Posterior vena cava (tissue), 2 donors: Measurements from ENCODE around the gene MGST2. TPM values are rescaled to one million over a fixed set of nuclear protein-coding genes. Genes with fewer than 3 reads are reported as not detected.

Experiments
- DNase-seq: peaks from one replicate; pipeline ENCODE4 v3.0.0-alpha.2; 2020; ENCODE audit warnings: low spot score
- intact Hi-C, 2 donors: fragments of 100-400 bp; cut with DNase I; formaldehyde crosslinking; loops; one replicate each; pipeline versions ENCODE4 v1.14.1 to v1.14.2; 2022 to 2023
- total RNA-seq, 2 donors: library from RNA; stranded (reverse); fragmentation: NEBNext Ultra II Directional; extraction: Animal tissue kit (Norgen Biotek cat#: 25700); gene quantifications; one replicate each; pipeline ENCODE4 v1.2.1, GENCODE V29; 2021
- donor health status: DM: yes; HTN: yes; CAD: no.
- donor health status: DM: yes; HTN: yes; CAD: no.

The MGST2 gene
- total RNA-seq, 2 donors from 2014 or later: 41.1 to 41.2 TPM

DNA sequence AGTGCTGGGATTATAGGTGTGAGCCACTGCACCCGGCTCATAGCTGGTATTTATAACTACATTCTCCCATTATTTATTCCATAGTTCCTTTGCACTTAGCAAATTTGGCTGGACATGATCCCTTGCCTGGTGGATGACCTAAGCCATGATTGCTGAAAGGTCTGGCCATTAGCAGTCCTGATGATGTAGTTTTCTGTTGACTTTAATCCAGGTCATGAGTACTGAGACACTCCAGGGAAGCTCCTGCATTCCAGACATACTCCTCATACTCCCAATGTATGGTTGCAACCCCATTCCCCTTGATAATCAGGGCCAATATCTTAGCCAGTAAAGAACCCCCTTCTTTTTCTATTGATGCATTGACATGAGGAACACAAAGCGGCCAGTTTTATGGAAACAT, 24.4 kb upstream of the MGST2 start:
- intact Hi-C loops: loop anchor here in 1 of 2 donors (10.0 kb wide), 1 partner anchor 146 kb away; no protein-coding TSS in a partner anchor
- DNase-seq: no peak

DNA sequence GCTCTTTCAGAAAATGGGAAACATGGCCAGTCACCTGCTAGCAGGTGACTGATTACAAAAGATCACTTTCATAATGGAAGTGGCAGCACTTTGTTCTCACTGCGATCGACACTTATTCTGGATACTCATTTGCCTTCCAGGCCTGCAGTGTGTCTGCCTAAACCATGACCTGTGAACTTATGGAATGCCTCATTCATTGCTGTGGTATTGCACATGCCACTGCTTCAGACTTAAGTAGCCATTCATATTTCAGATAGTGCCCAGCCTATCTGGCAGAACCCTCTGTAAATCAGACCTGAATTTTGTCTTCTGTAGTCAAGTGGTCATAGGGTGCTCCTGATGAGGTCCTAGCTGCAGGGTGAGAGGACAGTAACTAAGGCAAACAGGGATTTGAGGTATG, 23.3 kb upstream of the MGST2 start:
- DNase-seq: no peak
- intact Hi-C loops: loop anchor here in 1 of 2 donors (10.0 kb wide), 1 partner anchor 148 kb away; no protein-coding TSS in a partner anchor

DNA sequence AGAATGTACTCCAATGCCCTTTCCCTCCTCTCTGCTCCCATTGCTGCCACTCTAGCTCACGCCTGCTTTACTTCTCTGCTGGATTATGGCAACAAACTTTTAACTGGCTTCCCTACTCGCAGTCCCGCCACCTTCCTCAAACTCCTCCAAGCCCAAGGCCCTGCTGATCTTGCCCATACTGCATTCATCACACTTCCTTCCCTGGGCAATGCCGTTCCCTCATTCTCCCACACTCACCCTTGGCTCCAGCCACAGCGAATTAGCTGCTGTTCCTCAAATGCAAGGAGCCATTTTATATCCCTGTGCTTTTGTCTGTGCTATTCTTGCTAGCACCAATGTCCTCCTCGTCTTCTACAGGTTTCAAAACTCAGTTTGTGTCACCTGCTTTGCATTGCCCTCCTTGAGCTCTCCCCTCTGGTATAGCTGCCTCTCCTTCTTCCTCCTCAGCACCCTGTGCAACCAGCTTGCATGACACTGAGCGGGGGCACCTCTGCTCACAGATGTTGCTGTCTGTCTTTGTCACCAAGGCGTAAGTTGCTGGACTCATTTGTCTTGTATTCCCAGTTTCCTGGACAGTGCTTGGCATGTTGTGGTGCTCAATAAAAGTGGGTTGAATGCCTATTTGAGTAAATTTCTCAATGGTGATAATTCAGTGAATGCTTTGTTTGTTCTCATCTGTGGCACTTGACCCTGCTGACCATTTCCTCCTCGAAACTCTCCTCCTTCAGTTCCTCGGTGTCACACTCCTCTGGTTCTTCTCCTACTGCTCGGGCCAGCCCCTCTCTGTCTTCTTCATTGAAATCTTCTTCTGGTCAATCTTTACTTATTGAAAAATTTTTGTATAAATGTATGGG, 22.4 kb upstream of the MGST2 start:
- no peak for DNase-seq
- intact Hi-C loops: loop anchor here in 1 of 2 donors (10.0 kb wide), 1 partner anchor 148 kb away; no protein-coding TSS in a partner anchor

DNA sequence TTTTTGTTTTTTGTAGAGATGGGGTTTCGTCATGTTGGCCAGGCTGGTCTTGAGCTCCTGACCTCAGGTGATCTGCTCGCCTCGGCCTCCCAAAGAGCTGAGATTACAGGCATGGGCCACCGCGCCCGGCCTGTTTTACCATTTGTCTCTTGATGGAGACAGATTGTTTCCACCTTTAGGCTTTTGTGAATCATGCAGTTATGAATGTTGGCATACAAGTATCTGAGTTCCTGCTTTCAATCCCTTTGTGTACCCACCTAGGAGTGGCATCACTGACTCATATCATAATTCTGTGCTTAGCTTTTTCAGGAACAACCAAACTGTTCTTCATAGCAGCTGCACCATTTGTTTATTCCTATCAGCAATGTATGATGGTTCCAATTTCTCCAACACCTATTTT, 20.2 kb upstream of the MGST2 start:
- intact Hi-C loops: loop anchor here in 1 of 2 donors (5.0 to 10.0 kb wide), 2 partner anchors 38 to 151 kb away; no protein-coding TSS in a partner anchor
- DNase-seq: no peak

DNA sequence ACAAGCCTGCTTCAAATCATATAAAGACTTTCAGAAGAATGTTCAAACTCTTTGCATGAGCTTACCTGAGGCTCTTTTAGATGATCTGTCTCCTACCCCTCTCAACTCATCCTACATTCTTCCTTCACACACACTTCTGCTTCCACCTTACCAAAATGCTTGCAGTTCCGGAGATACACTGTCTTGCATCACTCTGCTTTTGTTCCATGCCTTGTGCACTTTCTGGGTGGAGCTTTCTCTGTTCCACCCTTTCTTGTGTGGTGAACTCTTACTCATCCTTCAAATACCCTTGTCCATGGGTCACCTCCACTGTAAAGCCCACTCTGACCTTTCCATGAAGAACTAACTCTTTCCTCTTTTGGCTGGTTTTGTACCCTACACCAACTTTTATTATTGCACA, 18.4 kb upstream of the MGST2 start:
- intact Hi-C loops: loop anchor here in 1 of 2 donors (5.0 to 10.0 kb wide), 2 partner anchors 40 to 152 kb away; no protein-coding TSS in a partner anchor
- no peak for DNase-seq

DNA sequence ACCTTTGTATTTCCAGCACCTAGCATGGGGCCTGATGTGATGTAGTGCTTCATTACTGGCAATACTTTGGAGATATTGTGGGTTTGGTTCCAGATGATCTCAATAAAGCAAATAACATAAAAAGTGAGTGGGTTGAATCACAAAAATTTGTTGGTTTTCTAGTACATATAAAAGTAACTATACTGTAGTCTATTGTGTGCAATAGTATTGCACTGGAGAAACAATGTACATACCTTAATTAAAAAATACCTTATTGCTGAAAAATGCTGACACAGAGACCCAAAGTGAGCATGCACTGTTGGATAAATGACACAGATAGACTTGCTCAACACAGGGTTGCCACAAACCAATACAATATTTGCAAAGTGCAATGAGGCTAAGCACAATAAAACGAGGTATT, 17.7 kb upstream of the MGST2 start:
- intact Hi-C loops: loop anchor here in 1 of 2 donors (5.0 to 10.0 kb wide), 2 partner anchors 41 to 153 kb away; no protein-coding TSS in a partner anchor

DNA sequence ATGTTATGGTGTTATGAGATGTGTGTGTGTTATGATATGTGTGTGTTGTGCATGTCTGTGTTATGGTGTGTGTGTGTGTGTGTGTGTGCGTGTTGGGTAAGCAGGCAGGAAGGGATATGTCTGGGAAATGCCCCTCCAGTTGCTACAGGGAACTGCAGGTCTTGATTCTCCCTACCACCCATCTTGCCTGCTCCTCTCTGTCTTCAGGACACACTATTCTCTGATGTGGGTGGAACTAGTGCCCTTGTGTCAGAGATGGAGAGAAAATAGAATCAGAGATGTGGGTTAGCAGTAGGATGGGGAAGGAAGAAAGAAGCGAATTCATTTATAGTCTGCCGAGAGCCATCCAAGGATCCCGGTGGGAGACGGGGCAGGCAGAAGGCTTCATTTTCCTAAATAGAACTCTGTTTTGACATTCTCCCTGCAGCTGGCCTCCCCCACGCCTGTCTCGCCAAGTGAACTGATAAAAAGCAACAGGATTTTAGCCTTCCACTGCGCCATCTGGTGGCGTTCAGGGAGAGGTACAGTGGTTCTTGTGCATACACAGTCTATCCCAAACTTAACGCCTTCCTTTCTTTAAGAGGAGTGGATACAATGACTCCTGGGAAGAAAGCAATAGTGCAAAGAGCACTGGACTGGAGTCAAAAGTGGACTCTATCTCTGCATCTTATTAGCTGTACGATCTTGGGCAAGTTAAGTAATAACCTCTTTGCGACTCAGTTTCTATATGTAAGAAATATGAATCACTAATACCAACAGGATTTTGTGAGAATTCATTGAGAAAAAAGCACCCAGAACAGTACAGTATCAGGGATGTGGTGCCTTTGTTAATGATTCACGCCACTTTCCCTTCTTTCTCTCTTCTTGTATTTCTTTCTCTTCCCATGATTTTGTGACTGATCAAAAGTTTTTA, 14.1 kb upstream of the MGST2 start:
- DNase-seq: peak; percentile 95

More for the DNA sequence above, 17.7 kb upstream of the MGST2 start:
- no peak for DNase-seq

DNA sequence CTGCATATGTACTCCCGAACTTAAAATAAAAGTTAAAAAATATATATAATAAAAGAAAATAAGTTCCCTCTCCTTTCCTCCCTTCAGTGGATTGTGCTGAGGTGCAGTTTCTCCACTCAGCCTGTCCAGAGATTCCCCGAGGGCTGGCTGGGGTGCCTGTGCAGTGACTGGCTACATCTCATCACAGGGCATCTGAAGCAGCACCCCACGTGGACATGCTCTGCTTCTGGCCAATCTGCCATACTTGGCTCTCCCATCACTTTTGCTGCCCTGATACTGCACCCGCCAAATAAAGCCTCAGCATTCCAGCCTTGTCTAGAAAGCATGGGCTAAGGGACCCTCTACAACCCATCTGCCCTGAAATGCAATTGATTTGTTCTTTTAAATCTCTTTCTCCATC, 11.1 kb upstream of the MGST2 start:
- no peak for DNase-seq
- intact Hi-C loops: loop anchor here (10.0 kb wide), 2 partner anchors 50 to 700 kb away; no protein-coding TSS in a partner anchor

More for the DNA sequence above, 14.1 kb upstream of the MGST2 start:
- intact Hi-C loops: loop anchor here (10.0 kb wide), 2 partner anchors 47 to 703 kb away; no protein-coding TSS in a partner anchor

DNA sequence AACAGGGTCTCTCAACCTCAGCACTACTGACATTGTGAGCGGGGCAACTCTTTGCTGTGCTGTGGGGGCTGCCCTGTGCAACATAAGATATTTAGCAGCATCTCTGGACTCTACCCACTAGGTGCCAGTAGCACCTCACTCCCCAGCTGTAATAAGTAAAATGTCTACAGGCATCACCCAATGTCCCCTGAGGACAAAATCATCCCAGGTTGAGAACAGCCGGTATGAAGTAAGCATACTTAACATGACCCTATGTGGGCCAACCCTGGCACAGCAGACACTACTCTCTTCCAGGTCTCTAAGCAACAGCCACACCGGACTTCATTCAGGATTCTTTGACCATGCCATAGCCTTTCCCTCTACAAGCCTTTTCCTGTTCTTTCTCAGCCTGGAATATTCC, 10.5 kb upstream of the MGST2 start:
- no peak for DNase-seq
- intact Hi-C loops: loop anchor here (5.0 to 10.0 kb wide), 3 partner anchors 50 to 700 kb away; no protein-coding TSS in a partner anchor

DNA sequence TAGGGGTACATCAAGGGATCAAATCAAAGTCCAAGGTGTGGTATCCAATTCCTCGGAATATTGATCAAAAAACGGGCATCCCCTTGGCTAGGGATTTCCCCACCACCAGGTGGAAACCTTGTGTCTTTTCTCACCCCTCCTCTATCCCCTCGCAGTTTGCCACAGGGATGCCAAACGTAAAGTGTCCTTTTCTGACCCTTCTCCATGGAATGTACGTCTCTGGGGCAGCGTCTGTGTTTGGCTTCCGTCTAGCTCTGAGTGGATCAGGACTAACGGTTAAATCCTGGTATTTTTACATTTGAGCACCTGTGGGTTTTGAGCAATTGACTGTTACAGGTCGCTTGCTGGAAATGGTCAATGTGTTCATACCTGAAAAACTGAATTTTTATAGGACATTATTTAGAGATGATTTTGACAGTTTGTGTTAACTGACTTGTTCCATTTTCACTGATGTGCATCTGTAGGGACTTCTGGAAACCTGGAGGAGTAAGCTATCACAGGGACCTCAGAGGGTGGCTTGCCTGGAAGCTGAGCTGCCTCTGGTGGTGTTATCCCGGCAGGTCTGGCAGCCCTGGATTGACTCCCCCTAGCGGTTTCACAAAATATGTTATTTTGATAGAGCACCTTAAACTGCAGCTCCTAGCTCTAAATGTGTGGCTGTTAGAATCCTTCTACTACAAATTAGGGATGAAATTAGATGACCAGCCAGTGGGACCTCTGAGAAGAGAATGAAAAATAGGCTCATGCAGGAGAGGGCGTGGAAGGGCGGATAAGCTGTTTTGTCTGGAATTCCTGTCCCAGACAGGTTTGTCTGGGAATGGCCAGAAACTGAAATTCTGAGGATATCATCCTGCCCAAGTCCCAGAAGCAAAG, 8.8 kb upstream of the MGST2 start:
- intact Hi-C loops: loop anchor here (5.0 to 10.0 kb wide), 3 partner anchors 52 to 698 kb away; no protein-coding TSS in a partner anchor
- no peak for DNase-seq

DNA sequence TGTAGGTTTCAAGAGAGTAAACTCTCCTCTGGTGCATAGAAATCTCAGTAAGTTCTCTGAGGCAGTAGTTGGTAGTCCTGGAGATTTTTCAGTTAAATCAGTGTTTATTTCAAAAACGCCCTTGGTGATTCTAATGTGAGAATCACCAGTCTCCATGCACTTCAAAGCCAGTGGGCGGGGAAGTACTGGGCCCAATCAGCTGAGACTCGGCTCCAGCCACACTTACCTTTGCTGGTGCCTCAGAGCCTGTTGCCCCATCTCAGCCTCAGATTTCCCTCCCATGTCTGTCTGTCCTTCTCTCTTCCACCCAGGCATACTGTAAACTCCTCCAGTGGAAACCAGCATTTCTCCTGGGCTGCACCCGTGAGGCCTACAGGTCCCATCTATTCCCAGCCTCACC, 7.4 kb upstream of the MGST2 start:
- DNase-seq: no peak
- intact Hi-C loops: loop anchor here (5.0 to 10.0 kb wide), 3 partner anchors 53 to 697 kb away; no protein-coding TSS in a partner anchor

DNA sequence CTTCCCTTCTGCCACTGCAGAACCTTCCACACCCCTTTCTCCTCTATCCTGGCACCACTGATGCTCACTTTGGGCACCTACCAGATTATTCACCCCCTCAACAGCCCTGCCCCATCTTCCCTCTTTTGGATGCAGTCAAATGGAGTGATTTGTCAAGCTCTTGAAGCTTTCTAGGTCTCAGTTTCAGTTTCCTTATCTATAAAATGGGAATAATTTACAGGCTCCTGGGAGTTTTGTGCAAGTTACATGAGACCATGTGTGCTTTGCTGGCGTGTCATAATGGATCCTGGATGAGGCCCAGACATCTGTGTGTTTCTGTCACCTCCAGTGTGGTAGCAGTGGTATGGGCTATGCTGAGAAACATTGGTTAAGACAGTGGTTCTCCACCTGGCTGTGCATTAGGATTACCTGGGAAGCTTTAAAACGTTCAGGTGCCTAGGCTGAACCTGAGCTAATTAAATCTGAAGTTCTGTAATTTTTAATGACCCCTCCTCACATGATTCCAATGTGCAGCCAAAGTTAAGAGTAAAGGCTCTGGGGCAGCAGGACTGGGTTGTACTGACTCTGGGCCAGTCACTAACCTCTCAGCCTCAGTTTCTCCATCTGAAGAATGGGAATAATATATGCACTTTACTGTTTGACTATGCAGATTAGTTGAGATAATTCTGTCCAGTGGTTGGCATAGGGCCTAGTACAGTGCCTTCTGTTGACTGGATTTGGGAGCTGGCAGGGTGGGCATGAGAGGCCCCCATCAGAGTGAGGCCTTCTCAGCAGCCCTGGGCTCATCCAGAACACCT, 6.8 kb upstream of the MGST2 start:
- no peak for DNase-seq
- intact Hi-C loops: loop anchor here (5.0 to 10.0 kb wide), 3 partner anchors 54 to 696 kb away; no protein-coding TSS in a partner anchor

DNA sequence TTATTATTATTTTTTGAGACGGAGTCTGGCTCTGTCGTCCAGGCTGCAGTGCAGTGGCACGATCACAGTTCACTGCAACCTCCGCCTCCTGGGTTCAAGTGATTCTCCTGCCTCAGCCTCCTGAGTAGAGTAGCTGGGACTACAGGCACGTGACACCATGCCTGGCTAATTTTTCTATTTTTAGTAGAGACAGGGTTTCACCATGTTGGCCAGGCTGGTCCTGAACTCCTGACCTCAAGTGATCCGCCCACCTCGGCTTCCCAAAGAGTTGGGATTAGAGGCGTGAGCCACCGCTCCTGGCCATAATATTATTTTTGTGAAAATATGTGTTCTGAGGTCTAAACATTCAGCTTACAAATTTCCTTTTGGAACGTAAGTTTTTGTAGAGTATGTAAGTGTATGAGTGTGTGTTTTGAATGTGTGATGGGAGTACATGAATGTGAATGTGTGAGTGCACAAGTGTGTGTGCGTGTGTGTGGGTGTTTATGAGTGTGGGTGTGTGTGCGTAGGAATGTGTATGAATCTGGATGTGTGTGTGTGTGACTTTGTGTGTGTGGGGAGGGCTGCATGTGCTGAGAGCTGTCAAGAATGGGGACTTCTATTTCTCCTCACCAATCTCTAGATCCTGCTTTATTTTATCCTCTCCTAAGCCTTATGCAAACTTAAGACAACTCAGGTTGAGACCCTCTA, 5.7 kb upstream of the MGST2 start:
- intact Hi-C loops: loop anchor here (5.0 to 10.0 kb wide), 4 partner anchors 55 to 695 kb away; partner anchors contain the start of gene MAML3 (in 1 of the 2)
- no peak for DNase-seq

DNA sequence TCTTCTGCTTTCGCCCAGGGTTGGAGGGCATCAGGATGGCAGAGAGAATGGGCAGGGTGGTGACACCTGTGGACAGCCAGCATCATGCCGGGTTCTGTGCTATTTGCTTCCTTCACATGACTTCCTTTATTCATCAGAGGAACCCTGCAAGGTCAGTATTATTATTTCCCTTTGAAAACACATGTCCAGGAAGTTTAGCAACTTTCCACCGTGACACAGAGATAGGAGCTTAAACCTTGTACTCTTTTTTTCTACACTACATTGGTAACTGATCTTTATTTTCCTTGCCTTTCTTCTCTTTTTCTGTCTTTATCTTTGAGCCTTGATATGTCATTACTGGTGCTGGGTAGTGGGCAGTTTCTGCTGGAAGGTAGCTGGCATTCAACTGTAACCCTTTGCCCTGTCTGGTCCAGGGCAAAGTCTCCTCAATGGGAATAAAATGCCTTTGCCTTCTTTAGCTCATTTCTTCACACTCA, 5.0 kb upstream of the MGST2 start:
- no peak for DNase-seq
- intact Hi-C loops: loop anchor here in 1 of 2 donors (10.0 kb wide), 1 partner anchor 494 kb away; the partner anchor contains the start of gene MAML3

DNA sequence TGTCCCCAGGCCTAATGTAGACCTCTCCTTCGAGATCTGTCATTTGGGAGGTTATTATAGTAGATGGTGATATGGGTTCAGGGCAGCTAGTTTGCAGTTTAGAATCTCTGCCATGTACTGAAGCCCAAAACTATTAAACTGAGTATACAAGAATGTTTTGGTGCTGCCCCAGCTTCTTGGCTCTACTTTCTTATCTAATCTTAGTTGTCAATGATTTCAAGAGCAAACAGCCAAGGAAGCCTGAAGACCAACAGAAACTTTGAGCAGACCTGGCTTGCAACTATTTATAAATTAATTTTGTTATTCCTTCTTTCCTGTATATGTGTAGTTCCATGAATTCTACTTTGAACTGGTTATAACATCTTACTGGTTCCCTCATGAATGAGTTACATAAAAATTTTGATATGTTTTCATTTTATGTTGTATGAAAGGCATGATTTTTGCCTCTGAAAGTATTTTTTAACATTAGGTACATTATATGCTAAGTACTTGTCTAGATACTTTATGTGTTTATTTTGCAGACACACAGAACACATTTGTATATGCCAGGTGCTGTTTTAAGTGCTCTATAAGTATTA, 2.0 kb upstream of the MGST2 start:
- intact Hi-C loops: loop anchor here in 1 of 2 donors (10.0 kb wide), 1 partner anchor 491 kb away; the partner anchor contains the start of gene MAML3
- DNase-seq: no peak

DNA sequence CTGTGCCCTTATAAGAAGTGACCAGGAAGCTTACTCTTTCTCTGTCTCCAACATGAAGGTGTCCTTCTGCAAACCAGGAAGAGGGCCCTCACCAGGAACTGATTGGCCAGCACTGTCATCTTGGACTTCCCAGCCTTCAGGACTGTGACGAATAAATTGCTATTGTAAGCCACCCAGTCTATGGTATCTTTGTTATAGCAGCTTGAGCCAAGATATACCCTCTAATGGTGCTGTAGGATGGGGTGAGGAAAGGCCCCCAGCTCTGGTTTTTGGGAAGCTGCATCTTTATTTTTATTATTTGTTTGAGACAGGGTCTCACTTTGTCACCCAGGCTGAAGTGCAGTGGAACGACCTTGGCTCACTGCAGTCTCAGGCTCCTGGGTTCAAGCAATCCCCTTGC, 1.2 kb upstream of the MGST2 start:
- DNase-seq: no peak
- intact Hi-C loops: loop anchor here in 1 of 2 donors (10.0 kb wide), 1 partner anchor 490 kb away; the partner anchor contains the start of gene MAML3
